Measurements from ENCODE around the gene UBE2QL1.

The UBE2QL1 gene

DNA sequence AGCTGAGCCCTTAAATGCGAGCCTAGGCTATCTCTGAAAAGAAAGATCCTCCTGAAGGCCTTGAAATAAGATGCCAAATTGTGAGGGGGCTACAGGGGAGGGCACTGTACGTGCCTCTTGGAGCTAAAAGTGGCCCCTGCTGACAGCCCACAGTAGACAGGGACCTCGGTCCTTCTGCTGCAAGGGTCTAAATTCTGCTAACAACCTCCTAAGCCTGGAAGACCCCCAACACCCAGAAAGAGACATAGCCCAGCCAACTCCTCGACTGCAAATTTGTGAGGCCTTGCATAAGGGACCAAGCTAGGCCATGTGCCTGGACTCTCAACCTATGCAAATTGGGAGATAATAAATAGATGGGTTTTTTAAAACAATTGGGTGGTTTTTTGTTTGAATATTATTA is 54.7 kb downstream of the UBE2QL1 start:
- no peak overlapping the region for H2AFZ ChIP-seq (ENCODE audit: low read length)
- no peaks in the 10 kb centered on the region for H3K9me3 ChIP-seq (ENCODE audit: low read length)
- no peaks in the 10 kb centered on the region for H3K36me3 ChIP-seq (ENCODE audit: insufficient read depth, low read length)
- H3K79me2 ChIP-seq (ENCODE audit: insufficient read depth, low read length): no peaks in the 10 kb centered on the region
- H3K9me2 ChIP-seq (ENCODE audit: low read depth, low read length): no peaks in the 10 kb centered on the region
- H3K9ac ChIP-seq (ENCODE audit: low read length): no peak overlapping the region
- no peak overlapping the region for H3K4me3 ChIP-seq (ENCODE audit: low read depth, low read length, poor library complexity, severe bottlenecking)
- peaks cover 4% of the 10 kb centered on the region; the same call in 1 of the 2 replicates for H3K27me3 ChIP-seq (ENCODE audit: insufficient read depth, low read length)
- H3K27ac ChIP-seq (ENCODE audit: low read depth, low read length, poor library complexity, severe bottlenecking): no peak overlapping the region
- no peak for TF ChIP-seq EZH2 (IDR thresholded peaks at IDR 0.05; ENCODE audit: borderline replicate concordance, low read length)
- H3F3A ChIP-seq (ENCODE audit: insufficient read depth, low read length): no peaks in the 10 kb centered on the region
- H4K20me1 ChIP-seq (ENCODE audit: insufficient read depth, low read length): no peaks in the 10 kb centered on the region
- H3K4me1 ChIP-seq (ENCODE audit: insufficient read depth, low read length, severe bottlenecking): no peaks in the 10 kb centered on the region
- H3K4me2 ChIP-seq (ENCODE audit: low read length): no peak overlapping the region

- Histone ChIP-seq H3K4me3 (ENCODE audit: low read depth, low read length, poor library complexity, severe bottlenecking) (no peak overlapping the region), H3K79me2 (ENCODE audit: insufficient read depth, low read length) (no peaks in the 10 kb centered on the region), H3K27ac (ENCODE audit: low read depth, low read length, poor library complexity, severe bottlenecking) (no peak overlapping the region), H3K9me3 (ENCODE audit: low read length) (no peaks in the 10 kb centered on the region), H3K36me3 (ENCODE audit: insufficient read depth, low read length) (no peaks in the 10 kb centered on the region), H3F3A (ENCODE audit: insufficient read depth, low read length) (no peaks in the 10 kb centered on the region), H3K4me1 (ENCODE audit: insufficient read depth, low read length, severe bottlenecking) (no peaks in the 10 kb centered on the region), H3K9me2 (ENCODE audit: low read depth, low read length) (no peaks in the 10 kb centered on the region), H3K27me3 (ENCODE audit: insufficient read depth, low read length) (peaks cover 4% of the 10 kb centered on the region; the same call in 1 of the 2 replicates), H3K4me2 (ENCODE audit: low read length) (no peak overlapping the region), H2AFZ (ENCODE audit: low read length) (no peak overlapping the region), H4K20me1 (ENCODE audit: insufficient read depth, low read length) (no peaks in the 10 kb centered on the region), H3K9ac (ENCODE audit: low read length) (no peak overlapping the region)
- TF ChIP-seq CTCF (IDR thresholded peaks at IDR 0.05; ENCODE audit: low read length): no peak
- no peak for TF ChIP-seq EZH2 (IDR thresholded peaks at IDR 0.05; ENCODE audit: borderline replicate concordance, low read length)
Observed at GRCh38 chr5:6504677-6505415, 56.2 kb downstream of the UBE2QL1 start.

GRCh38 chr5:6505416-6505755 is 56.7 kb downstream of the UBE2QL1 start:
- Histone ChIP-seq H3F3A (ENCODE audit: insufficient read depth, low read length) (no peaks in the 10 kb centered on the region), H3K4me3 (ENCODE audit: low read depth, low read length, poor library complexity, severe bottlenecking) (no peak overlapping the region), H3K9me2 (ENCODE audit: low read depth, low read length) (no peaks in the 10 kb centered on the region), H3K27ac (ENCODE audit: low read depth, low read length, poor library complexity, severe bottlenecking) (no peak overlapping the region), H3K9me3 (ENCODE audit: low read length) (no peaks in the 10 kb centered on the region), H3K4me1 (ENCODE audit: insufficient read depth, low read length, severe bottlenecking) (no peaks in the 10 kb centered on the region), H3K36me3 (ENCODE audit: insufficient read depth, low read length) (no peaks in the 10 kb centered on the region), H3K4me2 (ENCODE audit: low read length) (no peak overlapping the region), H3K27me3 (ENCODE audit: insufficient read depth, low read length) (peaks cover 4% of the 10 kb centered on the region; the same call in 1 of the 2 replicates), H3K9ac (ENCODE audit: low read length) (no peak overlapping the region), H2AFZ (ENCODE audit: low read length) (no peak overlapping the region), H3K79me2 (ENCODE audit: insufficient read depth, low read length) (no peaks in the 10 kb centered on the region), H4K20me1 (ENCODE audit: insufficient read depth, low read length) (no peaks in the 10 kb centered on the region)
- TF ChIP-seq EZH2 (IDR thresholded peaks at IDR 0.05; ENCODE audit: borderline replicate concordance, low read length): no peak
- TF ChIP-seq CTCF (IDR thresholded peaks at IDR 0.05; ENCODE audit: low read length): no peak

Measured in OCI-LY1 (cell line).